GM10266 (cell line): Measurements from ENCODE around the gene PSMA7.

Experiments used
- DNase-seq: peaks from one replicate; pipeline ENCODE4 v3.0.0; 2012; ENCODE audit errors: extremely low spot score
- CTCF ChIP-seq: IDR thresholded peaks from 2 replicates; pipeline ENCODE4 v1.5.1; 2012; ENCODE audit warnings: mild to moderate bottlenecking, low read depth; ENCODE audit not compliant: control insufficient read depth, insufficient read depth; ENCODE audit errors: missing control alignments

The PSMA7 gene

GRCh38 chr20:62121776-62122653, 21.2 kb downstream of the PSMA7 start, which contains the start of gene LSM14B:
Gene LSM14B (plus strand): TSS chr20:62122475. CDS start chr20:62122667, 192 bp downstream.
- peak; percentile 100 for DNase-seq
- TF ChIP-seq CTCF: no peak

- TF ChIP-seq CTCF: no peak
- no peak for DNase-seq
These were observed 22.0 kb downstream of the PSMA7 start for GRCh38 chr20:62120990-62121775.

- no peak for TF ChIP-seq CTCF
- DNase-seq: no peak
These were observed 22.8 kb downstream of the PSMA7 start for GRCh38 chr20:62120365-62120762.

- no peak for TF ChIP-seq CTCF
- no peak for DNase-seq
These were observed 23.4 kb downstream of the PSMA7 start for GRCh38 chr20:62119591-62120364.

- DNase-seq: no peak
- no peak for TF ChIP-seq CTCF
These were observed 24.1 kb downstream of the PSMA7 start for GRCh38 chr20:62119115-62119514.

GRCh38 chr20:62118113-62119043, 24.8 kb downstream of the PSMA7 start:
- no peak for DNase-seq
- no peak for TF ChIP-seq CTCF
